BLaER1 treated with 17β-estradiol and CSF1 and Interleukin-3, amounts not matched to agents 10 nM and 100 nM (cell line): ENCODE results near the gene METTL13.

Experiments used
- H3K27ac ChIP-seq, 11 experiments: shearing (Covaris generic); formaldehyde crosslinking; 2 replicates each; pipeline ENCODE4 v1.8.1; 2022
- H3K27me3 ChIP-seq, 11 experiments: shearing (Covaris generic); formaldehyde crosslinking; 2 replicates each; pipeline ENCODE4 v1.8.1; 2022
- H3K36me3 ChIP-seq, 11 experiments: shearing (Covaris generic); formaldehyde crosslinking; 2 replicates each; pipeline ENCODE4 v1.8.1; 2022
- H3K4me1 ChIP-seq, 10 experiments: shearing (Covaris generic); formaldehyde crosslinking; 2 replicates each; pipeline ENCODE4 v1.8.1; 2022
- H3K4me2 ChIP-seq, 11 experiments: shearing (Covaris generic); formaldehyde crosslinking; 2 replicates each; pipeline ENCODE4 v1.8.1; 2022
- H3K4me3 ChIP-seq, 10 experiments: shearing (Covaris generic); formaldehyde crosslinking; 2 replicates each; pipeline ENCODE4 v1.8.1; 2022
- H3K9ac ChIP-seq, 11 experiments: shearing (Covaris generic); formaldehyde crosslinking; 2 replicates each; pipeline ENCODE4 v1.8.1; 2022
- H3K9me3 ChIP-seq, 11 experiments: shearing (Covaris generic); formaldehyde crosslinking; replicated peaks in 1 of 11; 2 replicates each; pipeline ENCODE4 v1.8.1; 2022
- H4K20me1 ChIP-seq, 11 experiments: shearing (Covaris generic); formaldehyde crosslinking; 2 replicates each; pipeline ENCODE4 v1.8.1; 2022
- Cebpa-rat ChIP-seq, 11 experiments: shearing (Covaris generic); IDR thresholded peaks; 2 replicates each; pipeline ENCODE4 v1.8.1; 2022

METTL13 gene

GRCh38 chr1:171756856-171757255 lies 24.6 kb upstream of the METTL13 start:
- Histone ChIP-seq H3K9me3 (peaks cover 0 to 9% (median 0%) of the 10 kb centered on the region in 11 experiments; a peak in 3 of 22 replicates), H3K4me2 (no peak overlapping the region), H3K27me3 (no peaks in the 10 kb centered on the region), H3K27ac (no peak overlapping the region), H3K4me1 (no peaks in the 10 kb centered on the region), H4K20me1 (no peaks in the 10 kb centered on the region), H3K4me3 (no peak overlapping the region), H3K9ac (no peak overlapping the region), H3K36me3 (no peaks in the 10 kb centered on the region)
- no peak for TF ChIP-seq Cebpa-rat (IDR thresholded peaks at IDR 0.05)

GRCh38 chr1:171758011-171758410 lies 23.4 kb upstream of the METTL13 start:
- no peaks in the 10 kb centered on the region for H3K27me3 ChIP-seq
- no peak overlapping the region for H3K4me2 ChIP-seq
- no peak overlapping the region for H3K9ac ChIP-seq
- no peak overlapping the region for H3K4me3 ChIP-seq
- no peaks in the 10 kb centered on the region for H4K20me1 ChIP-seq
- peaks cover 0 to 9% (median 0%) of the 10 kb centered on the region in 11 experiments; a peak in 3 of 22 replicates for H3K9me3 ChIP-seq
- no peak for TF ChIP-seq Cebpa-rat (IDR thresholded peaks at IDR 0.05)
- no peak overlapping the region for H3K27ac ChIP-seq
- H3K4me1 ChIP-seq: no peaks in the 10 kb centered on the region
- no peaks in the 10 kb centered on the region for H3K36me3 ChIP-seq

GRCh38 chr1:171762143-171762563 lies 19.3 kb upstream of the METTL13 start:
- no peak overlapping the region for H3K4me2 ChIP-seq
- H3K36me3 ChIP-seq: no peaks in the 10 kb centered on the region
- no peak overlapping the region for H3K4me3 ChIP-seq
- H4K20me1 ChIP-seq: no peaks in the 10 kb centered on the region
- peaks cover 0 to 2% (median 0%) of the 10 kb centered on the region in 11 experiments; a peak in 2 of 22 replicates for H3K9me3 ChIP-seq
- no peaks in the 10 kb centered on the region for H3K27me3 ChIP-seq
- TF ChIP-seq Cebpa-rat (IDR thresholded peaks at IDR 0.05): no peak
- peaks cover 0 to 14% (median 0%) of the 10 kb centered on the region in 10 experiments; a peak in 7 of 20 replicates for H3K4me1 ChIP-seq
- no peak overlapping the region for H3K9ac ChIP-seq
- no peak overlapping the region for H3K27ac ChIP-seq

GRCh38 chr1:171763764-171764163 lies 17.7 kb upstream of the METTL13 start:
- no peak overlapping the region for H3K9ac ChIP-seq
- H3K4me3 ChIP-seq: no peak overlapping the region
- no peak overlapping the region for H3K27ac ChIP-seq
- H3K9me3 ChIP-seq: no peaks in the 10 kb centered on the region
- H3K4me1 ChIP-seq: peaks cover 0 to 29% (median 0%) of the 10 kb centered on the region in 10 experiments; a peak in 7 of 20 replicates
- no peaks in the 10 kb centered on the region for H4K20me1 ChIP-seq
- no peak overlapping the region for H3K4me2 ChIP-seq
- H3K36me3 ChIP-seq: no peaks in the 10 kb centered on the region
- no peak for TF ChIP-seq Cebpa-rat (IDR thresholded peaks at IDR 0.05)
- no peaks in the 10 kb centered on the region for H3K27me3 ChIP-seq

- Histone ChIP-seq H3K4me3 (no peak overlapping the region), H3K27ac (no peak overlapping the region), H3K4me1 (peaks cover 0 to 44% (median 8%) of the 10 kb centered on the region in 10 experiments; a peak in 12 of 20 replicates), H3K4me2 (no peak overlapping the region), H3K9me3 (no peaks in the 10 kb centered on the region), H3K27me3 (no peaks in the 10 kb centered on the region), H3K9ac (no peak overlapping the region), H4K20me1 (no peaks in the 10 kb centered on the region), H3K36me3 (no peaks in the 10 kb centered on the region)
- no peak for TF ChIP-seq Cebpa-rat (IDR thresholded peaks at IDR 0.05)
These were observed 12.3 kb upstream of the METTL13 start for GRCh38 chr1:171769171-171769570.

- no peak for TF ChIP-seq Cebpa-rat (IDR thresholded peaks at IDR 0.05)
- Histone ChIP-seq H3K4me3 (no peak overlapping the region), H3K36me3 (no peaks in the 10 kb centered on the region), H3K27me3 (no peaks in the 10 kb centered on the region), H3K27ac (no peak overlapping the region), H3K4me2 (no peak overlapping the region), H3K9me3 (no peaks in the 10 kb centered on the region), H4K20me1 (no peaks in the 10 kb centered on the region), H3K4me1 (peaks cover 0 to 44% (median 8%) of the 10 kb centered on the region in 10 experiments; a peak in 12 of 20 replicates), H3K9ac (no peak overlapping the region)
These were observed 11.7 kb upstream of the METTL13 start for GRCh38 chr1:171769754-171770153.

GRCh38 chr1:171772312-171772711 lies 9.1 kb upstream of the METTL13 start:
- Histone ChIP-seq H3K27me3 (no peaks in the 10 kb centered on the region), H3K9ac (no peak overlapping the region), H3K4me2 (peak overlapping the region in 3 of 11 experiments; percentile 20 to 36 (median 32); a peak in 4 of 22 replicates), H3K4me3 (no peak overlapping the region), H3K27ac (no peak overlapping the region), H4K20me1 (no peaks in the 10 kb centered on the region), H3K4me1 (peaks cover 0 to 30% (median 6%) of the 10 kb centered on the region in 10 experiments; a peak in 9 of 20 replicates), H3K9me3 (no peaks in the 10 kb centered on the region), H3K36me3 (no peaks in the 10 kb centered on the region)
- no peak for TF ChIP-seq Cebpa-rat (IDR thresholded peaks at IDR 0.05)

GRCh38 chr1:171780583-171781175 lies 781 bp upstream of the METTL13 start:
- peak overlapping the region; percentile 53 to 89 (median 69); a peak in 21 of 22 replicates for H3K27ac ChIP-seq
- peak overlapping the region; percentile 55 to 93 (median 61) for H3K4me3 ChIP-seq

GRCh38 chr1:171783816-171784530 lies 2.5 kb downstream of the METTL13 start:
- Histone ChIP-seq H3K27ac (no peak overlapping the region), H3K36me3 (peaks cover 53 to 63% (median 59%) of the 10 kb centered on the region in 11 experiments), H3K4me1 (peaks cover 37 to 50% (median 40%) of the 10 kb centered on the region in 10 experiments), H4K20me1 (peaks cover 0 to 55% (median 37%) of the 10 kb centered on the region in 11 experiments; a peak in 14 of 22 replicates), H3K4me2 (peak overlapping the region; percentile 79 to 97 (median 91)), H3K9me3 (no peaks in the 10 kb centered on the region), H3K27me3 (no peaks in the 10 kb centered on the region), H3K9ac (peak overlapping the region in 2 of 11 experiments; percentile 12 to 26; a peak in 1 of 22 replicates), H3K4me3 (peak overlapping the region in 3 of 10 experiments; percentile 6 to 28 (median 11); a peak in 3 of 20 replicates)
- no peak for TF ChIP-seq Cebpa-rat (IDR thresholded peaks at IDR 0.05)

More at GRCh38 chr1:171780583-171781175, 781 bp upstream of the METTL13 start:
- Histone ChIP-seq H3K27me3 (no peaks in the 10 kb centered on the region), H3K4me1 (peaks cover 37 to 45% (median 40%) of the 10 kb centered on the region in 10 experiments), H3K36me3 (peaks cover 20 to 30% (median 26%) of the 10 kb centered on the region in 11 experiments), H4K20me1 (peaks cover 0 to 22% (median 19%) of the 10 kb centered on the region in 11 experiments; a peak in 12 of 22 replicates), H3K9me3 (no peaks in the 10 kb centered on the region), H3K9ac (peak overlapping the region; percentile 56 to 79 (median 71)), H3K4me2 (peak overlapping the region; percentile 73 to 93 (median 83))
- no peak for TF ChIP-seq Cebpa-rat (IDR thresholded peaks at IDR 0.05)
